ENCODE data around the gene LZIC.

LZIC gene

GRCh38 chr1:9883585-9884449 is 59.4 kb downstream of the LZIC start:
- DNase-seq = no peak

DNA sequence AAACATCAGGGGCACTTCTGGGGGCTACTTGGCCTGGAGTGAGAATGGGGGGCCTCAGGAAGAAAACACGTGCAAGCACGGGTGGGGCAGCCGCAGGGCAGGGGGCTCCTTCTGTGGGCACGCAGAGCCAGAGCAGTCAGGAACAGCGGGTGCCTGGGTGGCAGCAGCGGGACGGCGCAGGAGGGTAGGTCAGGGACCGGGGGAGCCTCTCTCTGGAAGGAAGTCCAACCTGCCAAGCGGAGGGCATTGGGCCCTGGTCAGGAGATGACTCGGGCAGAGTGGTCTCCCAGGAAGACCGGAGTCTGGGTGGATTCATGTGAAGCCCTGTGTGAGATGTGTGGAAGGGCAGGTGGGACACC is 60.3 kb downstream of the LZIC start:
- no peak for DNase-seq

- no peak for DNase-seq
Measured at GRCh38 chr1:9882296-9882944, 60.8 kb downstream of the LZIC start.

GRCh38 chr1:9881838-9882249 is 61.3 kb downstream of the LZIC start:
- DNase-seq = no peak
